Measurements from ENCODE around the gene SERF2.

GRCh38 chr15:43792761-43793476 is 799 bp downstream of the SERF2 start:
- TF ChIP-seq CTCF (conservative IDR thresholded peaks at IDR 0.05) = no peak
- peak; percentile 49; the same call in 1 of the 2 replicates for TF ChIP-seq ZFX (IDR thresholded peaks at IDR 0.05)
